CD4-positive, alpha-beta T cell (primary cell): ENCODE results near the gene ARL15. TPM values are rescaled to one million over a fixed set of nuclear protein-coding genes. Genes with fewer than 3 reads are reported as not detected.

Experiments
- ATAC-seq: fragments of 200-7000 bp; cut with Tn5 transposase; one replicate; pipeline ENCODE4 v1.10.0; 2022; ENCODE audit warnings: mild to moderate bottlenecking; ENCODE audit not compliant: poor library complexity
- CTCF ChIA-PET: fragments of 350-600 bp; sonication (Branson Sonifier 250); formaldehyde crosslinking; loops from one replicate; lab custom pipeline; 2021; ENCODE audit warnings: antibody characterized with exemption, inconsistent platforms; lab: Charles Lee
- POLR2A ChIA-PET: fragments of 350-600 bp; sonication (Branson Sonifier 250); formaldehyde crosslinking; loops from one replicate; lab custom pipeline; 2021; ENCODE audit warnings: antibody characterized with exemption, inconsistent platforms; lab: Charles Lee
- DNase-seq, 14 experiments: peaks; one replicate each; pipeline ENCODE4 v3.0.0-alpha.2; 2013 to 2020; ENCODE audit warnings: mixed read lengths in 2 of 14
- H3K27ac ChIP-seq, 2 donors: one replicate each; pipeline versions ENCODE4 v1.5.1 to v1.7.0; 2013; ENCODE audit warnings: low read length in 2 of 2, low read depth in 1 of 2, mild to moderate bottlenecking in 1 of 2
- H3K27me3 ChIP-seq, 2 experiments: 1 replicate in 1 of 2; 2 replicates in 1 of 2; pipeline versions ENCODE4 v1.6.1 to v1.7.0; 2013; ENCODE audit warnings: low read length in 2 of 2, control low read depth in 1 of 2, mild to moderate bottlenecking in 1 of 2, moderate library complexity in 1 of 2; ENCODE audit not compliant: insufficient read depth in 2 of 2, control insufficient read depth in 1 of 2
- H3K36me3 ChIP-seq: one replicate; pipeline ENCODE4 v1.6.1; 2013; ENCODE audit warnings: low read length, control low read depth; ENCODE audit not compliant: insufficient read depth
- H3K4me1 ChIP-seq: one replicate; pipeline ENCODE4 v1.6.1; 2013; ENCODE audit warnings: low read length, control low read depth; ENCODE audit not compliant: insufficient read depth
- H3K4me3 ChIP-seq: one replicate; pipeline ENCODE4 v1.5.1; 2013; ENCODE audit warnings: mild to moderate bottlenecking, low read length, moderate library complexity
- H3K9me3 ChIP-seq, 2 experiments: 1 replicate in 1 of 2; 2 replicates in 1 of 2; pipeline versions ENCODE4 v1.6.1 to v1.7.0; 2013; ENCODE audit warnings: low read length in 2 of 2, mild to moderate bottlenecking in 2 of 2, control low read depth in 1 of 2, moderate library complexity in 1 of 2; ENCODE audit not compliant: control insufficient read depth in 1 of 2, insufficient read depth in 1 of 2
- H3K27ac Mint-ChIP-seq: one replicate; pipeline ENCODE4 v1.8.0; 2020; ENCODE audit warnings: mixed read lengths
- H3K27me3 Mint-ChIP-seq: one replicate; pipeline ENCODE4 v1.8.0; 2021; ENCODE audit warnings: mixed read lengths
- H3K36me3 Mint-ChIP-seq: one replicate; pipeline ENCODE4 v1.8.0; 2021; ENCODE audit warnings: low read depth, mixed read lengths
- H3K4me1 Mint-ChIP-seq: one replicate; pipeline ENCODE4 v1.8.0; 2021; ENCODE audit warnings: low read depth, mixed read lengths
- H3K4me3 Mint-ChIP-seq: one replicate; pipeline ENCODE4 v1.8.0; 2020; ENCODE audit warnings: mild to moderate bottlenecking, mixed read lengths
- H3K9me3 Mint-ChIP-seq: one replicate; pipeline ENCODE4 v1.8.0; 2020; ENCODE audit warnings: mixed read lengths
- intact Hi-C, 2 experiments: fragments of 100-400 bp; cut with DNase I in 1 of 2; cut with micrococcal nuclease in 1 of 2; formaldehyde crosslinking; loops; one replicate each; pipeline versions ENCODE4 v1.15.1 to v1.9.0; 2023 to 2025; cut with DNase I, micrococcal nuclease
- total RNA-seq, 174 experiments: library from RNA in 2 of 174; stranded (reverse) in 2 of 174; gene quantifications; one replicate each; pipeline ENCODE4 v1.2.3 and lab custom pipeline; 2021 to 2026
- TF ChIP-seq, protein P1 (sequence below): fragments of 200-600 bp; IDR thresholded peaks from one replicate; pipeline ENCODE4 v1.8.0; 2022; ENCODE audit warnings: antibody characterized with exemption, mild to moderate bottlenecking

The ARL15 gene
- total RNA-seq, 2 experiments from 2014 or later = 9.1 to 10.6 TPM

- intact Hi-C loops = no loop called here
- DNase-seq = no peak
- H3K27ac Mint-ChIP-seq = no peak overlapping the region
- Histone ChIP-seq H3K4me1 (no peaks in the 10 kb centered on the region), H3K27me3 (no peaks in the 10 kb centered on the region), H3K4me3 (no peak overlapping the region), H3K36me3 (no peaks in the 10 kb centered on the region), H3K27ac (no peak overlapping the region), H3K9me3 (no peaks in the 10 kb centered on the region)
- no peaks in the 10 kb centered on the region for H3K4me1 Mint-ChIP-seq
- no peaks in the 10 kb centered on the region for H3K27me3 Mint-ChIP-seq
- H3K9me3 Mint-ChIP-seq = no peaks in the 10 kb centered on the region
- H3K4me3 Mint-ChIP-seq = no peak overlapping the region
- ChIA-PET POLR2A (no interaction called here), CTCF (no interaction called here)
- ATAC-seq = no peak
- peaks cover 18% of the 10 kb centered on the region for H3K36me3 Mint-ChIP-seq
- TF ChIP-seq, protein P1, sequence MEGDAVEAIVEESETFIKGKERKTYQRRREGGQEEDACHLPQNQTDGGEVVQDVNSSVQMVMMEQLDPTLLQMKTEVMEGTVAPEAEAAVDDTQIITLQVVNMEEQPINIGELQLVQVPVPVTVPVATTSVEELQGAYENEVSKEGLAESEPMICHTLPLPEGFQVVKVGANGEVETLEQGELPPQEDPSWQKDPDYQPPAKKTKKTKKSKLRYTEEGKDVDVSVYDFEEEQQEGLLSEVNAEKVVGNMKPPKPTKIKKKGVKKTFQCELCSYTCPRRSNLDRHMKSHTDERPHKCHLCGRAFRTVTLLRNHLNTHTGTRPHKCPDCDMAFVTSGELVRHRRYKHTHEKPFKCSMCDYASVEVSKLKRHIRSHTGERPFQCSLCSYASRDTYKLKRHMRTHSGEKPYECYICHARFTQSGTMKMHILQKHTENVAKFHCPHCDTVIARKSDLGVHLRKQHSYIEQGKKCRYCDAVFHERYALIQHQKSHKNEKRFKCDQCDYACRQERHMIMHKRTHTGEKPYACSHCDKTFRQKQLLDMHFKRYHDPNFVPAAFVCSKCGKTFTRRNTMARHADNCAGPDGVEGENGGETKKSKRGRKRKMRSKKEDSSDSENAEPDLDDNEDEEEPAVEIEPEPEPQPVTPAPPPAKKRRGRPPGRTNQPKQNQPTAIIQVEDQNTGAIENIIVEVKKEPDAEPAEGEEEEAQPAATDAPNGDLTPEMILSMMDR = no peak
These were observed 222.9 kb downstream of the ARL15 start for GRCh38 chr5:54087436-54087835.

- H3K4me1 Mint-ChIP-seq = no peaks in the 10 kb centered on the region
These were observed 224.2 kb downstream of the ARL15 start for GRCh38 chr5:54086191-54086590.

GRCh38 chr5:54084696-54085095 lies 225.7 kb downstream of the ARL15 start:
- POLR2A ChIA-PET = no interaction called here
- no peak for DNase-seq
- no peaks in the 10 kb centered on the region for H3K27me3 ChIP-seq
- intact Hi-C loops = no loop called here
- Mint-ChIP-seq H3K9me3 (no peaks in the 10 kb centered on the region), H3K4me3 (no peak overlapping the region), H3K36me3 (peaks cover 18% of the 10 kb centered on the region), H3K27ac (no peak overlapping the region), H3K27me3 (no peaks in the 10 kb centered on the region), H3K4me1 (no peaks in the 10 kb centered on the region)
- TF ChIP-seq, protein P1 = no peak
- H3K27ac ChIP-seq = no peak overlapping the region
- H3K36me3 ChIP-seq = no peaks in the 10 kb centered on the region
- no peak overlapping the region for H3K4me3 ChIP-seq
- ATAC-seq = no peak
- no peaks in the 10 kb centered on the region for H3K9me3 ChIP-seq
- H3K4me1 ChIP-seq = no peaks in the 10 kb centered on the region
- CTCF ChIA-PET = no interaction called here

More at GRCh38 chr5:54086191-54086590, 224.2 kb downstream of the ARL15 start:
- TF ChIP-seq, protein P1 = no peak
- no peak for DNase-seq
- no peaks in the 10 kb centered on the region for H3K36me3 ChIP-seq
- H3K27me3 Mint-ChIP-seq = no peaks in the 10 kb centered on the region
- no peak overlapping the region for H3K4me3 ChIP-seq
- peaks cover 18% of the 10 kb centered on the region for H3K36me3 Mint-ChIP-seq
- no peak overlapping the region for H3K4me3 Mint-ChIP-seq
- H3K27me3 ChIP-seq = no peaks in the 10 kb centered on the region
- ChIA-PET CTCF (no interaction called here), POLR2A (no interaction called here)
- intact Hi-C loops = no loop called here
- no peak for ATAC-seq
- no peak overlapping the region for H3K27ac Mint-ChIP-seq
- H3K9me3 ChIP-seq = no peaks in the 10 kb centered on the region
- H3K9me3 Mint-ChIP-seq = no peaks in the 10 kb centered on the region
- no peaks in the 10 kb centered on the region for H3K4me1 ChIP-seq
- H3K27ac ChIP-seq = no peak overlapping the region
